H9 (cell line): ENCODE results near the gene IFNL2. TPM values are rescaled to one million over a fixed set of nuclear protein-coding genes. Genes with fewer than 3 reads are reported as not detected.
A peak's percentile ranks its signal among the peaks of the same experiment; 100 is the strongest.

Source experiments
- DNase-seq: peaks from one replicate; pipeline ENCODE4 v3.0.0-alpha.2; 2017
- H2AFZ ChIP-seq: one replicate; pipeline ENCODE4 v1.6.1; 2013; ENCODE audit warnings: mild to moderate bottlenecking, low read length, control low read depth, moderate library complexity
- H2AK5ac ChIP-seq: 2 replicates; pipeline ENCODE4 v1.6.1; 2013; ENCODE audit warnings: low read length, control low read depth, mixed read lengths; ENCODE audit not compliant: insufficient read length
- H2BK120ac ChIP-seq: one replicate; pipeline ENCODE4 v1.6.1; 2013; ENCODE audit warnings: low read depth, mild to moderate bottlenecking, low read length, control low read depth, inconsistent platforms; ENCODE audit not compliant: poor library complexity, severe bottlenecking
- H2BK12ac ChIP-seq: 2 replicates; pipeline ENCODE4 v1.6.1; 2013; ENCODE audit warnings: low read length, control low read depth, mixed read lengths, low read depth; ENCODE audit not compliant: insufficient read length
- H2BK15ac ChIP-seq: 2 replicates; pipeline ENCODE4 v1.6.1; 2013; ENCODE audit warnings: low read depth, low read length, control low read depth
- H2BK20ac ChIP-seq: one replicate; pipeline ENCODE4 v1.6.1; 2013; ENCODE audit warnings: low read depth, mild to moderate bottlenecking, low read length, control low read depth, inconsistent platforms; ENCODE audit not compliant: poor library complexity, severe bottlenecking
- H2BK5ac ChIP-seq: 2 replicates; pipeline ENCODE4 v1.6.1; 2013; ENCODE audit warnings: low read length, control low read depth, mixed read lengths; ENCODE audit not compliant: insufficient read length
- H3K14ac ChIP-seq: 2 replicates; pipeline ENCODE4 v1.6.1; 2013; ENCODE audit warnings: low read length, control low read depth; ENCODE audit not compliant: insufficient read depth
- H3K18ac ChIP-seq: 2 replicates; pipeline ENCODE4 v1.6.1; 2013; ENCODE audit warnings: low read depth, mild to moderate bottlenecking, mixed read lengths, low read length, control low read depth; ENCODE audit not compliant: insufficient read length
- H3K23ac ChIP-seq: 2 replicates; pipeline ENCODE4 v1.6.1; 2013; ENCODE audit warnings: low read length, control low read depth, mixed read lengths, low read depth; ENCODE audit not compliant: insufficient read length
- H3K23me2 ChIP-seq: 2 replicates; pipeline ENCODE4 v1.6.1; 2013; ENCODE audit warnings: low read depth, mild to moderate bottlenecking, mixed read lengths, low read length, control low read depth; ENCODE audit not compliant: insufficient read length, poor library complexity, severe bottlenecking
- H3K27ac ChIP-seq: 2 replicates; pipeline ENCODE4 v1.5.1; 2013; ENCODE audit warnings: low read length, control low read depth, mixed read lengths, low read depth; ENCODE audit not compliant: insufficient read length
- H3K27me3 ChIP-seq: 2 replicates; pipeline ENCODE4 v1.6.1; 2013; ENCODE audit warnings: low read length, control low read depth, inconsistent platforms; ENCODE audit not compliant: insufficient read depth
- H3K4ac ChIP-seq: 2 replicates; pipeline ENCODE4 v1.6.1; 2013; ENCODE audit warnings: low read depth, mild to moderate bottlenecking, control low read depth, inconsistent platforms, low read length, moderate library complexity
- H3K4me1 ChIP-seq: 2 replicates; pipeline ENCODE4 v1.6.1; 2013; ENCODE audit warnings: low read length, control low read depth, inconsistent platforms; ENCODE audit not compliant: insufficient read depth
- H3K4me2 ChIP-seq: 2 replicates; pipeline ENCODE4 v1.6.1; 2013; ENCODE audit warnings: low read length, control low read depth, mixed read lengths; ENCODE audit not compliant: insufficient read length, insufficient read depth
- H3K56ac ChIP-seq: 2 replicates; pipeline ENCODE4 v1.6.1; 2013; ENCODE audit warnings: low read depth, mild to moderate bottlenecking, mixed read lengths, low read length, control low read depth; ENCODE audit not compliant: insufficient read length
- H3K79me1 ChIP-seq: 2 replicates; pipeline ENCODE4 v1.6.1; 2013; ENCODE audit warnings: low read depth, mild to moderate bottlenecking, moderate library complexity, low read length, control low read depth, inconsistent platforms; ENCODE audit not compliant: insufficient read depth, poor library complexity, severe bottlenecking
- H3K79me2 ChIP-seq: 2 replicates; pipeline ENCODE4 v1.6.1; 2013; ENCODE audit warnings: low read length, control low read depth, inconsistent platforms; ENCODE audit not compliant: insufficient read depth
- H3K9ac ChIP-seq: 2 replicates; pipeline ENCODE4 v1.6.1; 2013; ENCODE audit warnings: low read length, control low read depth, mixed read lengths; ENCODE audit not compliant: insufficient read length; ENCODE audit errors: extremely low read depth
- H3K9me3 ChIP-seq: one replicate; pipeline ENCODE4 v1.6.1; 2013; ENCODE audit warnings: low read depth, low read length, inconsistent platforms; ENCODE audit not compliant: control insufficient read depth
- H3T11ph ChIP-seq: one replicate; pipeline ENCODE4 v1.6.1; 2013; ENCODE audit warnings: mild to moderate bottlenecking, low read length, control low read depth, inconsistent platforms
- H4K20me1 ChIP-seq: one replicate; pipeline ENCODE4 v1.6.1; 2013; ENCODE audit not compliant: control insufficient read depth, insufficient read length, insufficient read depth
- H4K5ac ChIP-seq: 2 replicates; pipeline ENCODE4 v1.6.1; 2013; ENCODE audit warnings: low read depth, mild to moderate bottlenecking, mixed read lengths, low read length, control low read depth; ENCODE audit not compliant: insufficient read length
- H4K8ac ChIP-seq: replicated peaks from 2 replicates; pipeline ENCODE4 v1.6.1; 2013; ENCODE audit warnings: low read length, control low read depth, mixed read lengths, low read depth; ENCODE audit not compliant: insufficient read length
- H4K91ac ChIP-seq: 2 replicates; pipeline ENCODE4 v1.6.1; 2013; ENCODE audit warnings: low read depth, mild to moderate bottlenecking, moderate library complexity, mixed read lengths, low read length, control low read depth; ENCODE audit not compliant: insufficient read length
- H3K27ac Mint-ChIP-seq, 3 experiments: 2 replicates in 2 of 3; 3 replicates in 1 of 3; pipeline ENCODE4 v1.8.0; 2020 to 2021; ENCODE audit warnings: mixed read lengths in 3 of 3, mild to moderate bottlenecking in 1 of 3, moderate library complexity in 1 of 3
- H3K27me3 Mint-ChIP-seq: 2 replicates; pipeline ENCODE4 v1.8.0; 2021; ENCODE audit warnings: low read depth, mild to moderate bottlenecking, moderate library complexity, mixed read lengths
- H3K36me3 Mint-ChIP-seq, 3 experiments: 2 replicates in 2 of 3; 3 replicates in 1 of 3; pipeline ENCODE4 v1.8.0; 2020 to 2021; ENCODE audit warnings: low read depth in 3 of 3, mixed read lengths in 3 of 3; ENCODE audit not compliant: insufficient read depth in 1 of 3
- H3K4me1 Mint-ChIP-seq, 2 experiments: 2 replicates each; pipeline ENCODE4 v1.8.0; 2020; ENCODE audit warnings: mixed read lengths in 2 of 2
- H3K4me3 Mint-ChIP-seq, 2 experiments: 2 replicates in 1 of 2; 3 replicates in 1 of 2; pipeline ENCODE4 v1.8.0; 2020 to 2021; ENCODE audit warnings: mild to moderate bottlenecking in 2 of 2, mixed read lengths in 2 of 2, moderate library complexity in 1 of 2
- H3K9me3 Mint-ChIP-seq, 2 experiments: 2 replicates in 1 of 2; 3 replicates in 1 of 2; pipeline ENCODE4 v1.8.0; 2020; ENCODE audit warnings: mild to moderate bottlenecking in 2 of 2, mixed read lengths in 2 of 2, moderate library complexity in 1 of 2
- WGBS: extraction: QIAGEN DNeasy Blood & Tissue Kit; methylation state at CpG from one replicate; pipeline ENCODE4 v1.1.7; 2013; ENCODE audit warnings: missing lambda C conversion rate, low lambda C conversion rate, mixed read lengths; ENCODE audit not compliant: insufficient read length; ENCODE audit errors: extremely low coverage; 5-methylcytosine and 5-hydroxymethylcytosine counted together
- total RNA-seq: library from RNA; stranded (reverse); gene quantifications from 2 replicates; pipeline ENCODE4 v1.2.1, GENCODE V29; 2021
- TF ChIP-seq, protein P1 (sequence below): fragments of 200-600 bp; sonication (generic); conservative IDR thresholded peaks from 3 replicates; pipeline ENCODE4 v1.8.0; 2021; ENCODE audit warnings: antibody characterized with exemption, mild to moderate bottlenecking

The IFNL2 gene
- total RNA-seq, 1 experiment from 2014 or later: not detected

DNA sequence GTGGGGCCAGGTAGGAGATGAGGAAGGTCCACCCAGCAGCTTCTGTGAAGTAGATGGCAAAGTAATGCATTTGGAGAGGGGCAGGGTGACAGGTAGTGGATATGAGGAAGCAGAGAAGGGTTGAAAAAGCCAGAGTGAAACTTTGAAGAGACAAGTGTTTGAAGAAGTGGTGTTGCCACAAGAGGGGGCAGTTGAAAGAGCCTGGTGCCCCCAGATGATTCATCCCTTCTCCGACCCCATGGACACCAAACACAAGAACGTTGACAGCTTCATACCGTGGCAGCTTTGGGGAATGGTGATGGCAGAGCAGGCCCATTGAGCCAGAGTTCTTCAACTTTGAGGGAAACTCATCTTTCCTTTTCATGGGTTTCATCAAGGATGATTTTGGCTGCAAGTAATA, 43.3 kb upstream of the IFNL2 start:
- Histone ChIP-seq H3K4ac (no peak overlapping the region), H3K14ac (no peak overlapping the region), H4K91ac (no peak overlapping the region), H2AFZ (no peak overlapping the region), H3K27ac (no peak overlapping the region), H3K4me1 (no peaks in the 10 kb centered on the region), H4K20me1 (no peaks in the 10 kb centered on the region), H4K8ac (no peak overlapping the region), H3K23ac (no peak overlapping the region), H3K79me2 (no peaks in the 10 kb centered on the region), H3K79me1 (no peaks in the 10 kb centered on the region), H3K56ac (no peak overlapping the region), H3K4me2 (no peak overlapping the region), H3K23me2 (no peaks in the 10 kb centered on the region), H3K9me3 (no peaks in the 10 kb centered on the region), H3T11ph (no peak overlapping the region), H2BK120ac (no peak overlapping the region), H2BK15ac (no peak overlapping the region), H2BK5ac (no peak overlapping the region), H3K9ac (no peak overlapping the region), H3K27me3 (peaks cover 3% of the 10 kb centered on the region; the same call in 1 of the 2 replicates), H2BK12ac (no peak overlapping the region), H2BK20ac (no peak overlapping the region), H4K5ac (no peak overlapping the region), H3K18ac (no peak overlapping the region), H2AK5ac (no peak overlapping the region)
- H3K4me1 Mint-ChIP-seq: no peaks in the 10 kb centered on the region; a peak in 2 of 4 replicates
- no CpG with 5 or more reads among the region's 3 CpGs for WGBS
- H3K9me3 Mint-ChIP-seq: no peaks in the 10 kb centered on the region; a peak in 1 of 5 replicates
- peak overlapping the region in 1 of 2 experiments; percentile 30; a peak in 1 of 5 replicates for H3K4me3 Mint-ChIP-seq
- TF ChIP-seq, protein P1, sequence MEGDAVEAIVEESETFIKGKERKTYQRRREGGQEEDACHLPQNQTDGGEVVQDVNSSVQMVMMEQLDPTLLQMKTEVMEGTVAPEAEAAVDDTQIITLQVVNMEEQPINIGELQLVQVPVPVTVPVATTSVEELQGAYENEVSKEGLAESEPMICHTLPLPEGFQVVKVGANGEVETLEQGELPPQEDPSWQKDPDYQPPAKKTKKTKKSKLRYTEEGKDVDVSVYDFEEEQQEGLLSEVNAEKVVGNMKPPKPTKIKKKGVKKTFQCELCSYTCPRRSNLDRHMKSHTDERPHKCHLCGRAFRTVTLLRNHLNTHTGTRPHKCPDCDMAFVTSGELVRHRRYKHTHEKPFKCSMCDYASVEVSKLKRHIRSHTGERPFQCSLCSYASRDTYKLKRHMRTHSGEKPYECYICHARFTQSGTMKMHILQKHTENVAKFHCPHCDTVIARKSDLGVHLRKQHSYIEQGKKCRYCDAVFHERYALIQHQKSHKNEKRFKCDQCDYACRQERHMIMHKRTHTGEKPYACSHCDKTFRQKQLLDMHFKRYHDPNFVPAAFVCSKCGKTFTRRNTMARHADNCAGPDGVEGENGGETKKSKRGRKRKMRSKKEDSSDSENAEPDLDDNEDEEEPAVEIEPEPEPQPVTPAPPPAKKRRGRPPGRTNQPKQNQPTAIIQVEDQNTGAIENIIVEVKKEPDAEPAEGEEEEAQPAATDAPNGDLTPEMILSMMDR: peak; percentile 53
- H3K27me3 Mint-ChIP-seq: peaks cover 62% of the 10 kb centered on the region
- H3K27ac Mint-ChIP-seq: no peak overlapping the region
- peak; percentile 55 for DNase-seq
- H3K36me3 Mint-ChIP-seq: no peaks in the 10 kb centered on the region
